Fibroblast of lung (primary cell): Measurements from ENCODE around the gene PXYLP1. TPM values are rescaled to one million over a fixed set of nuclear protein-coding genes. Genes with fewer than 3 reads are reported as not detected.

ENCODE experiments used
- DNase-seq, 2 donors: peaks; one replicate each; pipeline versions ENCODE4 v3.0.0 to v3.0.0-alpha.2; 2010; ENCODE audit warnings: low read depth in 2 of 2
- H2AFZ ChIP-seq: 2 replicates; pipeline ENCODE4 v1.5.1; 2012; ENCODE audit warnings: low read length, control low read depth, inconsistent platforms
- H3K27ac ChIP-seq: 2 replicates; pipeline ENCODE4 v1.5.1; 2011; ENCODE audit warnings: low read length, control low read depth; ENCODE audit not compliant: insufficient read depth
- H3K27me3 ChIP-seq: 2 replicates; pipeline ENCODE4 v1.5.1; 2011; ENCODE audit warnings: mild to moderate bottlenecking, low read length; ENCODE audit not compliant: control insufficient read depth, insufficient read depth
- H3K36me3 ChIP-seq: 2 replicates; pipeline ENCODE4 v1.5.1; 2011; ENCODE audit warnings: low read length; ENCODE audit not compliant: control insufficient read depth, insufficient read depth
- H3K4me1 ChIP-seq: 2 replicates; pipeline ENCODE4 v1.5.1; 2011; ENCODE audit warnings: low read length; ENCODE audit not compliant: control insufficient read depth, insufficient read depth; ENCODE audit errors: extremely low read depth
- H3K4me2 ChIP-seq: 2 replicates; pipeline ENCODE4 v1.5.1; 2011; ENCODE audit warnings: low read length, control low read depth; ENCODE audit not compliant: insufficient read depth; ENCODE audit errors: extremely low read depth
- H3K4me3 ChIP-seq, 4 experiments: fragments of 200-600 bp in 1 of 4; sonication (generic) in 1 of 4; replicated peaks in 1 of 4; 2 replicates each; pipeline ENCODE4 v1.5.1; 2011 to 2016; ENCODE audit warnings: low read length in 4 of 4, low read depth in 3 of 4, mild to moderate bottlenecking in 3 of 4, control low read depth in 2 of 4, inconsistent platforms in 1 of 4, mixed read lengths in 1 of 4; ENCODE audit not compliant: insufficient read depth in 1 of 4; ENCODE audit errors: control extremely low read depth in 1 of 4
- H3K79me2 ChIP-seq: 2 replicates; pipeline ENCODE4 v1.5.1; 2012; ENCODE audit warnings: mild to moderate bottlenecking, low read length, inconsistent platforms; ENCODE audit not compliant: control insufficient read depth, insufficient read depth
- H3K9ac ChIP-seq: 2 replicates; pipeline ENCODE4 v1.5.1; 2011; ENCODE audit warnings: mild to moderate bottlenecking, low read length, control low read depth; ENCODE audit not compliant: insufficient read depth
- H3K9me3 ChIP-seq: 2 replicates; pipeline ENCODE4 v1.5.1; 2012; ENCODE audit warnings: low read depth, low read length; ENCODE audit not compliant: control insufficient read depth, insufficient read depth
- H4K20me1 ChIP-seq: 2 replicates; pipeline ENCODE4 v1.5.1; 2011; ENCODE audit warnings: low read length; ENCODE audit not compliant: control insufficient read depth, insufficient read depth; ENCODE audit errors: extremely low read depth
- EZH2 ChIP-seq: IDR thresholded peaks from 2 replicates; pipeline ENCODE4 v1.5.1; 2012; ENCODE audit warnings: low read length, control low read depth, mild to moderate bottlenecking; ENCODE audit errors: missing control alignments
- polyA plus RNA-seq, 2 donors: library from polyadenylated mRNA; depleted of rRNA in 1 of 2; stranded (reverse) in 1 of 2; unstranded in 1 of 2; fragments of >200 nt; gene quantifications; 2 replicates each; pipeline ENCODE4 v1.2.1, GENCODE V29; 2011 to 2012; ENCODE audit warnings: missing spikeins in 1 of 2
- total RNA-seq: library from RNA; depleted of rRNA; stranded (reverse); fragments of >200 nt; gene quantifications from 2 replicates; pipeline ENCODE4 v1.2.1, GENCODE V29; 2014
- TF ChIP-seq, protein P1 (sequence below), 2 donors: IDR thresholded peaks in 1 of 2; conservative IDR thresholded peaks in 1 of 2; 1 replicate in 1 of 2; 2 replicates in 1 of 2; pipeline ENCODE4 v1.5.1; 2011 to 2012; ENCODE audit warnings: low read length in 2 of 2, control low read depth in 1 of 2, inconsistent platforms in 1 of 2, low read depth in 1 of 2, mild to moderate bottlenecking in 1 of 2

Gene PXYLP1
- total and polyA plus RNA-seq, 2 donors (not counting 1 experiment from before 2014, with no cell fraction given): 5.1 to 7.0 TPM

DNA sequence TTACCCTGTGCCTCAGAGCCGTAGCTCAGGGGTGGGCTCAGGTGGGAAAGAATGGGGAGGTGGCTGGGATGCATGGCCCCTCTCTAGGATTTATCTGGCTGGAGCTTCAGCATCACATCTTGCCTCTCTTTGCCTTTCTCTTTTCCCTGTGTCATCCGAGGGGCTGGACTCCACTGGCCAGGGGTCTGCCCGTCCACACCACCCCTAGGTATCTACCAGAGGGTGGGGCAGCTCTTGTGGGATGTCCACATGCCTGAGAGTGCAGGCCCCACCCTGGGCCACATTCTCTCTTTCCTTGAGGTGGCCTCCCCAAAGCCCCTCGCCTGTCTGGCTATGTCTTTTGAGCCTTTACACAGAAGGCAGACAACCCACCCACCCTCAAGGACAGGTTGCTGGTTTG is 37.2 kb downstream of the PXYLP1 start:
- no peaks in the 10 kb centered on the region for H3K36me3 ChIP-seq
- H4K20me1 ChIP-seq: no peaks in the 10 kb centered on the region
- no peak overlapping the region for H3K9ac ChIP-seq
- H3K27me3 ChIP-seq: no peaks in the 10 kb centered on the region
- no peak overlapping the region for H3K4me2 ChIP-seq
- H3K4me1 ChIP-seq: no peaks in the 10 kb centered on the region
- H3K79me2 ChIP-seq: no peaks in the 10 kb centered on the region
- H3K27ac ChIP-seq: no peak overlapping the region
- H2AFZ ChIP-seq: no peak overlapping the region
- no peak for TF ChIP-seq EZH2
- TF ChIP-seq, protein P1, sequence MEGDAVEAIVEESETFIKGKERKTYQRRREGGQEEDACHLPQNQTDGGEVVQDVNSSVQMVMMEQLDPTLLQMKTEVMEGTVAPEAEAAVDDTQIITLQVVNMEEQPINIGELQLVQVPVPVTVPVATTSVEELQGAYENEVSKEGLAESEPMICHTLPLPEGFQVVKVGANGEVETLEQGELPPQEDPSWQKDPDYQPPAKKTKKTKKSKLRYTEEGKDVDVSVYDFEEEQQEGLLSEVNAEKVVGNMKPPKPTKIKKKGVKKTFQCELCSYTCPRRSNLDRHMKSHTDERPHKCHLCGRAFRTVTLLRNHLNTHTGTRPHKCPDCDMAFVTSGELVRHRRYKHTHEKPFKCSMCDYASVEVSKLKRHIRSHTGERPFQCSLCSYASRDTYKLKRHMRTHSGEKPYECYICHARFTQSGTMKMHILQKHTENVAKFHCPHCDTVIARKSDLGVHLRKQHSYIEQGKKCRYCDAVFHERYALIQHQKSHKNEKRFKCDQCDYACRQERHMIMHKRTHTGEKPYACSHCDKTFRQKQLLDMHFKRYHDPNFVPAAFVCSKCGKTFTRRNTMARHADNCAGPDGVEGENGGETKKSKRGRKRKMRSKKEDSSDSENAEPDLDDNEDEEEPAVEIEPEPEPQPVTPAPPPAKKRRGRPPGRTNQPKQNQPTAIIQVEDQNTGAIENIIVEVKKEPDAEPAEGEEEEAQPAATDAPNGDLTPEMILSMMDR (conservative IDR thresholded peaks at IDR 0.05 in 1 of 2, IDR thresholded peaks at IDR 0.05 in 1 of 2; ENCODE audit: low read depth in 1 of 2, low read length in 2 of 2): no peak
- H3K9me3 ChIP-seq: no peaks in the 10 kb centered on the region
- H3K4me3 ChIP-seq: no peak overlapping the region
- no peak for DNase-seq

DNA sequence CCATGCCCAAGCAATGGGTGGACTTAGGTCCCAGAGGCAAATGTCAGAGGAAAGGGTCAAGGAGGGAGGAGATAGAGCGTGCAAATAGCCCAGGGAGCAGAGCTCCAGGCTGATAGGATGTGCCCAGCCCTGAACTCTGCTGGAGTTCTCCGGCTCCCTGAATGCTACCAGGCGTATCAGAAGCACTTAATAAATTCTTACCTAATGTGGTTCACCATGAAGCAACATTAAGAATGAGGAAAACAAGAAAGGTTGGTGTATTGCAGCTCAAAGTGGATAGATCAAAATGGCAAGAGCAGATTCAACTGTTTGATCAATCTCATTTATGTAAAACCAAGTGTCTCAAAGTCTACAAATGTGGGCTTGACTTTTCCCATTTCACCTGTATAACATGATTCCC is 38.3 kb downstream of the PXYLP1 start:
- H2AFZ ChIP-seq: no peak overlapping the region
- H3K79me2 ChIP-seq: no peaks in the 10 kb centered on the region
- H3K9ac ChIP-seq: no peak overlapping the region
- no peaks in the 10 kb centered on the region for H3K9me3 ChIP-seq
- no peaks in the 10 kb centered on the region for H3K27me3 ChIP-seq
- H3K4me3 ChIP-seq: no peak overlapping the region
- no peak for DNase-seq
- H3K4me1 ChIP-seq: no peaks in the 10 kb centered on the region
- H3K4me2 ChIP-seq: no peak overlapping the region
- no peaks in the 10 kb centered on the region for H3K36me3 ChIP-seq
- no peak overlapping the region for H3K27ac ChIP-seq
- TF ChIP-seq, protein P1 (conservative IDR thresholded peaks at IDR 0.05 in 1 of 2, IDR thresholded peaks at IDR 0.05 in 1 of 2; ENCODE audit: low read depth in 1 of 2, low read length in 2 of 2): no peak
- no peak for TF ChIP-seq EZH2
- no peaks in the 10 kb centered on the region for H4K20me1 ChIP-seq

DNA sequence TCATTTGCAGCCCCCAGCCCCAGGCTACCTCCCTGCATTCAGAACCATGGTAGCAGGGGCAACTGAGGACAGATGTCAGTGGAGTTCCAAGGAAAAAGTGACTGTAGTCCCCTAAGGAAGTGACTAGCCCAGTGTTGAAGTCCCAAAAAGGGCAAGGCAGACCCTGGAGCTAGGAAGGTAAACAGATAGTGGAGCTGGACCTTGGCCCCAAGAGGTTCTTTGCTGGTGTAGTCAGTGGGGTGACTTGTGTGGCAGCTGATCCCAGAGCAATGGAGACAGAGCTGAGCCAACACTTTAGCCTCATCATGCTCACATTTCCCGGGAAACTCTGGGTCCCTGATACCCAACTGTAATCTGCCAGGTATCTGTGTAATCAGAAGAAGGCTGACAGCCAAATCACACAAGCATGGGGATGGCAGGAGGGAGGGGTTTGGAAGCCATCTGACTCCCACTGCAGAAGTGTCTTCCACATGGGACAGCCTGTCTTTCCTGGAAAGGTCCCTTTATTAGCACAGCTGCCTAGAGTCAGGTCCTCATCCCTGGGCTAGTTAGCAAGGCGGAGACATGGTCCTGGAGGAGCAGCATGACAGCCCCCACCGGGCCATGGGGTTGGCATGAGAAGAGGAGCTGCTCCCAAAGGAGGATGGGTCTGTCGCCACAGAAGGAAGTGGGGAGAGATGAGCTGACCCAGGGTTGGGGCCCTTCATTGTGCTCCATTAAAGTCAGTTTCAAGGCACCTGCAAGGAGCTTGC is 39.8 kb downstream of the PXYLP1 start:
- H3K4me2 ChIP-seq: no peak overlapping the region
- no peaks in the 10 kb centered on the region for H3K4me1 ChIP-seq
- H3K27ac ChIP-seq: no peak overlapping the region

More for the DNA sequence above, 39.8 kb downstream of the PXYLP1 start:
- H4K20me1 ChIP-seq: no peaks in the 10 kb centered on the region
- H3K9ac ChIP-seq: no peak overlapping the region
- H3K36me3 ChIP-seq: no peaks in the 10 kb centered on the region
- DNase-seq: no peak
- no peaks in the 10 kb centered on the region for H3K27me3 ChIP-seq
- H3K4me3 ChIP-seq: no peak overlapping the region
- no peak for TF ChIP-seq EZH2
- TF ChIP-seq, protein P1 (conservative IDR thresholded peaks at IDR 0.05 in 1 of 2, IDR thresholded peaks at IDR 0.05 in 1 of 2; ENCODE audit: low read depth in 1 of 2, low read length in 2 of 2): no peak
- H3K79me2 ChIP-seq: no peaks in the 10 kb centered on the region
- no peaks in the 10 kb centered on the region for H3K9me3 ChIP-seq
- no peak overlapping the region for H2AFZ ChIP-seq
